ENCODE measurements around the gene CD300LD.

The CD300LD gene

GRCh38 chr17:74541176-74542111 lies 50.6 kb downstream of the CD300LD start:
- no peak for ATAC-seq
- no peak for TF ChIP-seq CSRNP3 (CRISPR knock-in tag; IDR thresholded peaks at IDR 0.05)
- no peak for TF ChIP-seq BACH2 (CRISPR knock-in tag; IDR thresholded peaks at IDR 0.05; ENCODE audit: borderline replicate concordance)
- TF ChIP-seq, protein P1, sequence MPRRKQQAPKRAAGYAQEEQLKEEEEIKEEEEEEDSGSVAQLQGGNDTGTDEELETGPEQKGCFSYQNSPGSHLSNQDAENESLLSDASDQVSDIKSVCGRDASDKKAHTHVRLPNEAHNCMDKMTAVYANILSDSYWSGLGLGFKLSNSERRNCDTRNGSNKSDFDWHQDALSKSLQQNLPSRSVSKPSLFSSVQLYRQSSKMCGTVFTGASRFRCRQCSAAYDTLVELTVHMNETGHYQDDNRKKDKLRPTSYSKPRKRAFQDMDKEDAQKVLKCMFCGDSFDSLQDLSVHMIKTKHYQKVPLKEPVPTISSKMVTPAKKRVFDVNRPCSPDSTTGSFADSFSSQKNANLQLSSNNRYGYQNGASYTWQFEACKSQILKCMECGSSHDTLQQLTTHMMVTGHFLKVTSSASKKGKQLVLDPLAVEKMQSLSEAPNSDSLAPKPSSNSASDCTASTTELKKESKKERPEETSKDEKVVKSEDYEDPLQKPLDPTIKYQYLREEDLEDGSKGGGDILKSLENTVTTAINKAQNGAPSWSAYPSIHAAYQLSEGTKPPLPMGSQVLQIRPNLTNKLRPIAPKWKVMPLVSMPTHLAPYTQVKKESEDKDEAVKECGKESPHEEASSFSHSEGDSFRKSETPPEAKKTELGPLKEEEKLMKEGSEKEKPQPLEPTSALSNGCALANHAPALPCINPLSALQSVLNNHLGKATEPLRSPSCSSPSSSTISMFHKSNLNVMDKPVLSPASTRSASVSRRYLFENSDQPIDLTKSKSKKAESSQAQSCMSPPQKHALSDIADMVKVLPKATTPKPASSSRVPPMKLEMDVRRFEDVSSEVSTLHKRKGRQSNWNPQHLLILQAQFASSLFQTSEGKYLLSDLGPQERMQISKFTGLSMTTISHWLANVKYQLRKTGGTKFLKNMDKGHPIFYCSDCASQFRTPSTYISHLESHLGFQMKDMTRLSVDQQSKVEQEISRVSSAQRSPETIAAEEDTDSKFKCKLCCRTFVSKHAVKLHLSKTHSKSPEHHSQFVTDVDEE (CRISPR knock-in tag; IDR thresholded peaks at IDR 0.05) = no peak
- TF ChIP-seq CSDC2 (CRISPR knock-in tag; IDR thresholded peaks at IDR 0.05) = no peak
- TF ChIP-seq ZFP3 (CRISPR knock-in tag; IDR thresholded peaks at IDR 0.05) = no peak
- no peak for TF ChIP-seq GLIS3 (CRISPR knock-in tag; IDR thresholded peaks at IDR 0.05)
- TF ChIP-seq ZNF70 (CRISPR knock-in tag; IDR thresholded peaks at IDR 0.05) = no peak
- TF ChIP-seq, protein P2, sequence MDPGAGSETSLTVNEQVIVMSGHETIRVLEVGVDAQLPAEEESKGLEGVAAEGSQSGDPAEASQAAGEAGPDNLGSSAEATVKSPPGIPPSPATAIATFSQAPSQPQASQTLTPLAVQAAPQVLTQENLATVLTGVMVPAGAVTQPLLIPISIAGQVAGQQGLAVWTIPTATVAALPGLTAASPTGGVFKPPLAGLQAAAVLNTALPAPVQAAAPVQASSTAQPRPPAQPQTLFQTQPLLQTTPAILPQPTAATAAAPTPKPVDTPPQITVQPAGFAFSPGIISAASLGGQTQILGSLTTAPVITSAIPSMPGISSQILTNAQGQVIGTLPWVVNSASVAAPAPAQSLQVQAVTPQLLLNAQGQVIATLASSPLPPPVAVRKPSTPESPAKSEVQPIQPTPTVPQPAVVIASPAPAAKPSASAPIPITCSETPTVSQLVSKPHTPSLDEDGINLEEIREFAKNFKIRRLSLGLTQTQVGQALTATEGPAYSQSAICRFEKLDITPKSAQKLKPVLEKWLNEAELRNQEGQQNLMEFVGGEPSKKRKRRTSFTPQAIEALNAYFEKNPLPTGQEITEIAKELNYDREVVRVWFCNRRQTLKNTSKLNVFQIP (CRISPR knock-in tag; IDR thresholded peaks at IDR 0.05; ENCODE audit: borderline replicate concordance, low read depth) = no peak
- no peak for TF ChIP-seq ZC3H10 (CRISPR knock-in tag; IDR thresholded peaks at IDR 0.05)
- TF ChIP-seq, protein P3, sequence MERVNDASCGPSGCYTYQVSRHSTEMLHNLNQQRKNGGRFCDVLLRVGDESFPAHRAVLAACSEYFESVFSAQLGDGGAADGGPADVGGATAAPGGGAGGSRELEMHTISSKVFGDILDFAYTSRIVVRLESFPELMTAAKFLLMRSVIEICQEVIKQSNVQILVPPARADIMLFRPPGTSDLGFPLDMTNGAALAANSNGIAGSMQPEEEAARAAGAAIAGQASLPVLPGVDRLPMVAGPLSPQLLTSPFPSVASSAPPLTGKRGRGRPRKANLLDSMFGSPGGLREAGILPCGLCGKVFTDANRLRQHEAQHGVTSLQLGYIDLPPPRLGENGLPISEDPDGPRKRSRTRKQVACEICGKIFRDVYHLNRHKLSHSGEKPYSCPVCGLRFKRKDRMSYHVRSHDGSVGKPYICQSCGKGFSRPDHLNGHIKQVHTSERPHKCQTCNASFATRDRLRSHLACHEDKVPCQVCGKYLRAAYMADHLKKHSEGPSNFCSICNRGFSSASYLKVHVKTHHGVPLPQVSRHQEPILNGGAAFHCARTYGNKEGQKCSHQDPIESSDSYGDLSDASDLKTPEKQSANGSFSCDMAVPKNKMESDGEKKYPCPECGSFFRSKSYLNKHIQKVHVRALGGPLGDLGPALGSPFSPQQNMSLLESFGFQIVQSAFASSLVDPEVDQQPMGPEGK (CRISPR knock-in tag; IDR thresholded peaks at IDR 0.05; ENCODE audit: borderline replicate concordance) = no peak
- TF ChIP-seq, protein P4, sequence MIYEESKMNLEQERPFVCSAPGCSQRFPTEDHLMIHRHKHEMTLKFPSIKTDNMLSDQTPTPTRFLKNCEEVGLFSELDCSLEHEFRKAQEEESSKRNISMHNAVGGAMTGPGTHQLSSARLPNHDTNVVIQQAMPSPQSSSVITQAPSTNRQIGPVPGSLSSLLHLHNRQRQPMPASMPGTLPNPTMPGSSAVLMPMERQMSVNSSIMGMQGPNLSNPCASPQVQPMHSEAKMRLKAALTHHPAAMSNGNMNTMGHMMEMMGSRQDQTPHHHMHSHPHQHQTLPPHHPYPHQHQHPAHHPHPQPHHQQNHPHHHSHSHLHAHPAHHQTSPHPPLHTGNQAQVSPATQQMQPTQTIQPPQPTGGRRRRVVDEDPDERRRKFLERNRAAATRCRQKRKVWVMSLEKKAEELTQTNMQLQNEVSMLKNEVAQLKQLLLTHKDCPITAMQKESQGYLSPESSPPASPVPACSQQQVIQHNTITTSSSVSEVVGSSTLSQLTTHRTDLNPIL (CRISPR knock-in tag; IDR thresholded peaks at IDR 0.05; ENCODE audit: low read depth) = no peak
- no peak for TF ChIP-seq OSR1 (CRISPR knock-in tag; IDR thresholded peaks at IDR 0.05)
- no peak for TF ChIP-seq ZNF565 (CRISPR knock-in tag; conservative IDR thresholded peaks at IDR 0.05; ENCODE audit: low read depth)

DNA sequence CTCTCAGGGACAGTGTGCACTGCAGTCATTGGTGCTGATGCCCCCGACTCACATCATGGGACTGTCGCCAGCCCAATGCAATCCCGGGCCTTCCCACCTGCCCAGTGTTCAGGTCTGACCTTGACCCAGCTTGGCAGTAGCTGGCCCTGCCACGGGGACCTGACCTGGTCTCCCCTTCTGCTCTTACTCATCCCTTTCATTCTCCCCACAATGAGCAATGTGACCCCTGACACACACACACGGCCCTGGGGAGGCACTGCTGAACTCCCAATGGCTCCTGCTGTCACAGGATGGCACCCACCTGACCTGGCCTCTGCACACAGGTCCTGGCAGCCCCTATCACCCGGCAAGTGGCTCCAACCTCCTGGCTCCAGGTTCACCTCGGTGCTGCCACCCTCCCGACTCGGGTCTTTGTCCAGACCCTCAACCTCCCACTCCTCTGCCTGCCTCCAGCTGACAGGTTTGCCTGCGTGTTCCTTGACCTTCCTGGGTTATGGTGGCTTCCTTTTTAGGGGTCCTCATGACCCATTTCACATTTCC lies 52.7 kb downstream of the CD300LD start:
- no peak for ATAC-seq
- no peak for TF ChIP-seq BACH2 (CRISPR knock-in tag; IDR thresholded peaks at IDR 0.05; ENCODE audit: borderline replicate concordance)
- no peak for TF ChIP-seq TCF4 (CRISPR knock-in tag; IDR thresholded peaks at IDR 0.05; ENCODE audit: borderline replicate concordance)
- no peak for TF ChIP-seq TOX (CRISPR knock-in tag; IDR thresholded peaks at IDR 0.05; ENCODE audit: borderline replicate concordance)
- no peak for TF ChIP-seq ZFP3 (CRISPR knock-in tag; IDR thresholded peaks at IDR 0.05)
- no peak for TF ChIP-seq SNAI2 (CRISPR knock-in tag; IDR thresholded peaks at IDR 0.05)
- no peak for TF ChIP-seq CSDC2 (CRISPR knock-in tag; IDR thresholded peaks at IDR 0.05)
- TF ChIP-seq, protein P1 (CRISPR knock-in tag; IDR thresholded peaks at IDR 0.05) = no peak
- TF ChIP-seq CSRNP3 (CRISPR knock-in tag; IDR thresholded peaks at IDR 0.05) = no peak
- TF ChIP-seq PPARA (CRISPR knock-in tag; IDR thresholded peaks at IDR 0.05; ENCODE audit: borderline replicate concordance) = no peak
- TF ChIP-seq RARB (CRISPR knock-in tag; IDR thresholded peaks at IDR 0.05) = no peak
- TF ChIP-seq ZNF565 (CRISPR knock-in tag; conservative IDR thresholded peaks at IDR 0.05; ENCODE audit: low read depth) = no peak
